NCI-H526 (cell line): ENCODE data around the gene LAMA1.

ENCODE experiments used
- DNase-seq, 2 experiments: peaks; one replicate each; lab custom pipeline; 2025; lab: John Stamatoyannopoulos, UW

LAMA1 gene

GRCh38 chr18:6994056-6994770, 123.4 kb downstream of the LAMA1 start:
- DNase-seq: no peak

DNA sequence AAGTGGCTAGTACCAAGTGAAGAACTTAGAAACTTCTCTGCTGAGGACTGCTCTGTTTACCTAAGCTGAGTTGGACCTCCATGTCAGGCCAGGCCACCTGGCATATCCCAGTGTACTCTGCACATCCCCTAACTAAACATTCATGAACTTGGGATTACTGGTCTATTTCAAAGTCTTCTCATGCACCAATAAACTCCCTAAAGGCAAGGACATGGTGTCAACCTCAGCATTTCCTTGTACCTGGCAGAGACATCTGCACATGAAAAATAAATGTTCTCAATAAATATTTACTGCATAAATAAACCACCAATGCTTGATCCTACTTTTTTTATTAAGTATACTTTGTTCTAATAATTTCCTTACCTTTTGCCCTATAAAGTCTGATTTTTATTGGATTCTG, 124.8 kb downstream of the LAMA1 start:
- no peak for DNase-seq

DNA sequence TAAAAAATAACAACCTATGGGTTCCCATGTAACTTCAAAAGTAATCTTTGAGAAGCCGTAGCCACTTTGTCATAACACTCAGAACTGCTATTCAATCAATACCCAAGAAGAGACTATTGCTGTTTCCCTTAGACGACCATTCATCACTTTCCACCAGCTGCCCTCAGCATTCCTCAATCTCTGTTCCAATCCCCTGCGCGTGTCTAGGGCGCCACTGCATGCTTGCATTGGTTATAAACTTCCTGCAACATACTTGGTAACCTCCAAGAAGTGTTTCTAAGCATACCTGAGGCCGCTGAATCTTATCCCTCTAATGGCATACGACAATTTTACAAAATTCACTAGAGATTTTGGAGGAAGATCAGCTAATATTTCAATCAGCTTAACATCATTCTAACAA, 134.2 kb downstream of the LAMA1 start:
- DNase-seq: no peak

DNA sequence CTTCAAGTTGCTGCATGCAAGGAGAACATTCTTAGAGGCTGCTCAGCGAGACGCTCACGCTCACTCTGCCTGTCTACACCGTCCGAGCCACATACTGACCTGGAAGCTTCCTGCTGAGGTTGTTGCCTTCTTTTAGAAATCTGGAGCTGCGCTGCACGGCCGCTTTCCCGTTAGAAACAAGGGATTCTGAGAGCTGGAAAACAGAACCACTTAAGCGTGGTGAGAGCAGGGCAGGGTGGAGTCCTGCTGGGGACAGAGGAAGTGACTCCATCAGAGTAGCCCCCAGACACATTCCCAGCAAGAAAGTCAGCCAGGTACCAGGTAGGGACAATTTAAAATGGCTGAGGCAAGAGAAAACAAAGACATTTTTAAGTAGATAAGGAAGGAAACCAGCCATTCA, 135.2 kb downstream of the LAMA1 start:
- DNase-seq: no peak

- no peak for DNase-seq
These were observed 137.2 kb downstream of the LAMA1 start for GRCh38 chr18:6980363-6980762.

- DNase-seq: no peak
These were observed 137.6 kb downstream of the LAMA1 start for GRCh38 chr18:6979954-6980353.

GRCh38 chr18:6976935-6977334, 140.7 kb downstream of the LAMA1 start:
- no peak for DNase-seq

DNA sequence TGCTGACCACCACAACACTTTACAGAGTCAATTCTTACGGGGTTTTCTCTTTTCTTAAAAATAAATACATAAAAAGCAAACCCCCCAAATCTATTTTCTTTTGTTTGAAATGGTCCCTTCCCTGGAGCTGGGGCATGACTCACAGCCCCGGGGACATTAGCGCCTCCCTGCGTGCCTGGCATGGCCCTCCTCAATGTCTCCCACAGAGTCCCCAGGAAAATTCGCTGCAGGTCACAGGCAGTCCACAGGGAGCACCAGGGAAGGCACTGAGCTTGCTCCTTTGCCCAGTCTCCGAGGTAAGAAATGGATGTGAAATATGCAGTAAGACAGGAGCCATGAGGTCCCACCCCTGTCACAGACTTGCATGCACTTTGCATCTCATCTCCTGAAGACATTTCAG, 142.5 kb downstream of the LAMA1 start:
- no peak for DNase-seq

DNA sequence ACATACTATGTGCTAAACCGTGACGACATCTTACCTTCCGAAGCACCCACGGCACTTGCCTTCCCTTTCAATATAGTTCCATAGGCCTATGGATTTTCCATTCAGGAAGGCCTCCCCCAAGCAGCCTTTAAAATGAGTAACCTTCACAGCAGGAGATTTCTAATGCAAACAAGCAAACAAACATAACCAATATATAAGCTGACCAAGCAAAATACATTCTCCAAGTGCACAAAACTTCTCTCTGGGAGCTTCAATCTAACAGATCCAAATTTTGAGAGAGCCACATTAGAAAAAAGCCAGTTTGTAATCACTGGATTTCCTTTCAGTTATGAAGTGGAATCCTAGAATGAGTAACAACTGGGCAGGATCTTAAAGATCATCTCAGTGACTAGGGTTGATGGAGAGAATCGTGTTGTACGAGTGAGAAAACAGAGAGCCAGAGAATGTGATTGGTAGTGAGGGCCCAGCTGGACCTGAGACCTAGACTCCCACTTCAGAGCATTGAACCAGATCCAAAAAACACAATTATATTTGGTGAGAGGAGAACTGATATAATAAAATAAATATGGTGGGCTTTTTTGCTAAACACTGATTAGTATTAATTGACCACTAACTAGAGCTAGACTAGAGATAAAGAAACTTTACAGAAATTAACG, 145.6 kb downstream of the LAMA1 start:
- DNase-seq: no peak

GRCh38 chr18:6963452-6964097, 154.0 kb downstream of the LAMA1 start:
- DNase-seq: no peak

GRCh38 chr18:6962571-6963451, 154.8 kb downstream of the LAMA1 start:
- DNase-seq: no peak

- no peak for DNase-seq
These were observed 156.3 kb downstream of the LAMA1 start for GRCh38 chr18:6961331-6961730.

DNA sequence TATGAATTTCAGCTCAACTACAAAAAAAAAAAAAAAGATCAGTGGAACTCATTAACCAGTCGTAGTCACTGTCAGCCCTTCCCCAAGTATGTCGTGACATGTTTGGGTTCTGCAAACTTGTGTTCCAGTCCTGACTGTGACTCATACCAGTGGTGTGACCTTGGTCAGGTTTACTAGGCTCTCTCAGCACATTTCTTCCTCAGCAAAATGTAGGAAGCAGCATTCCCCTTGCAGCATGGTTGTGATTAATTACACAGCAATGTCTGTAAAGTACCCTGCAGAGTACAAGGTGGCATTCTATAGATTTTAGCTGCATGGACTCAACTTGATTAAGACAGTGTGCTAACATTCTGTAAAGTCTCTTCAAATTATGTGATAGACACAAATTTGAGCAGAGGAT, 156.9 kb downstream of the LAMA1 start:
- DNase-seq: no peak

DNA sequence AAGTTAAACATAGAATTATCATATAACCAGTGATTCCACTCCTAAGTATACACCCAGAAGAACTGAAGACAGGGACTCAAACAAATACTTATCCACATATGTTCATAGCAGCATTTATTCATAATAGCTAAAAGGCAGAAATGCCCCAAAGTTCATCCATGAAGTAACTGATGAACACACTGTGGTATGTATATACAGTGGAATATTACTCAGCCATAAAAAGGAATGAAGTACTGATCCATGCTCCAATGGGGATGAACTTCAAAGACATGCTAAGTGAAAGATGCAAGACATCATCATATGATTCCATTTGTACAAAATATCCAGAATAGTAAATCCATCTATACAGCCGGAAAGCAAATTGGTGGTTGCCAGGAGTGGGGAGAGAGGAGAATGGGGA, 157.5 kb downstream of the LAMA1 start:
- DNase-seq: no peak

DNA sequence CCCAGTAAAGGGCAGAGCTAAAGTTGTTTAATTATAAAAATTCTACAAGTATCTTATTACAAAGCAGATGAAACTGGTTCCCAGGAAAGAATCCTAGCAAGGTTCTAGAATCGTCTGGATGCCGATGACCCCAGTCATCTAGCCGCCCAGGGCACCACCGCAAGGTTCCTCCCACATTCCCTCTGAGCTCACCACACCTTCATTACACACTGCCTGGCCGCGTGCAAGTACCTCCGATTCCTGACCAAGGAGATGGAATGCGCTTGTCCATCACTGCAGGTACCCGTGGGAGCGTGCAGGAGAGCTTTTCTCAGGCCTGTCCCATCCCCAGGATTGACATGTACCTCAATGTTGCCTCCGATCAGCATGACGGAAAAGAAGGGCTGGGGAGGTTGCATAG, 158.5 kb downstream of the LAMA1 start:
- DNase-seq: no peak

- DNase-seq: no peak
These were observed 160.6 kb downstream of the LAMA1 start for GRCh38 chr18:6956999-6957398.

GRCh38 chr18:6956495-6956894, 161.1 kb downstream of the LAMA1 start:
- no peak for DNase-seq

- no peak for DNase-seq
These were observed 162.3 kb downstream of the LAMA1 start for GRCh38 chr18:6955304-6955703.

DNA sequence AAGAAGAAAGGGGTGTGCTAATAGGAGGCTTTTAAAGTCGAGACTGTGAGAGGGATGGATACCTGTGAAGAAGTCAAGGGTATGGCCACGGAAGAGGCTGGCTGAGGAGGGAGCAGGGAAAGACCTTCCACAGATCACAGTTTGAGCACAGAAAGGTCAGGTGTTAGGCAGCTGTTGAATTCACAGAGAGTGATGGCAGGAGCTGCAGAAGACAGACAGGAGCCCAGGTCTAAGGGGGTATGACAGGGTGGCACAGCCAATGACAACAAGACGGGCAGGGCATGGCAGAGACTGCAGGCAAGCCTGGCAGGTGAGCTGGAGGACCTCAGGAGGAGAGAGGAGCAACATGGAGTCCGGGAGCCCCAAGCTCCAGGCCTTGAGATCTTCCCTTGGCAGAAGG, 163.1 kb downstream of the LAMA1 start:
- DNase-seq: no peak

DNA sequence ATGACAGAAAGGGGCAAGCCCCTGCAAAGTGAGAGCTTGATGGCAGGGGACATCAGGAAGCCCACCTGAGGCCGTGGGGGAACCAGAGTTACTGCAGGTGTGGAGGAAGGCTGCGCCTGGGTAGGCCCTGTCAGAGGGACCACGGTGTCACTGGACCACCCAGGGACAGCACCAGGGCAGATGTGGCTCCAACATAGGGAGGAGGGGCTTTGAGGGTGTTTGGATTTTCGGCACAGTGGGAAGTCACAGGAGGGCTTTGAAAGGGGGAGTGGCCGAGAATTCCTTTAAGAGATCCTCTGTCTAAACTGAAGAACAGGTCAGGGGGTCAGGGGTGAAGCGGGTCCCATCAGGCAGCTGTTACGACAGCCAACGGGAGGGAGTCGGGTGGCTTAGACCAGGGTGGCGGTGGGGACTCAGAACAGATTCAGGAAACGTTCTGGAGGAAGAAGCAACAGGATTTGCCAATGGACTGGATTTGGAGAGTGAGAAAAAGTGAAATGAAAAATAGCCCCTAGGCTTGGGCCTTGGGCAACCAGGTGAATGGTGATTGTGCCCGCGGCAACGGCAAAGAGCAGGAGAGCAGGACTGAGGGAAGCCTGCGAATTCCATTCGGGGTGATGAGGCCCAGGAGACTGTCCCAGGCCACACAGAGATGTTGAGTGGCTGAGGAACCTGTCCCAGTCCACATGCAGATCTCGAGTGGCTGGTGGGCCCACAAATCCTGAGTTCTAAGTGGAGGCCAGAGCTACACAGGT, 166.1 kb downstream of the LAMA1 start:
- DNase-seq: no peak

- DNase-seq: no peak
These were observed 167.0 kb downstream of the LAMA1 start for GRCh38 chr18:6950641-6951040.
